HG03571 (cell line): ENCODE data around the gene TOPBP1.
"Not testable (repeated sequence)": the region's sequence is repeated elsewhere in the genome, so short reads cannot be mapped to it uniquely, and the experiment has no call there.

Experiments
- ATAC-seq: cut with Tn5 transposase; IDR thresholded peaks from one replicate; pipeline ENCODE4 v1.9.1; 2021; ENCODE audit not compliant: unreplicated experiment

Gene TOPBP1

GRCh38 chr3:133572158-133573053, 89.3 kb downstream of the TOPBP1 start:
- ATAC-seq: peak; percentile 32

- no peak for ATAC-seq
These were observed 90.8 kb downstream of the TOPBP1 start for GRCh38 chr3:133570937-133571320.

GRCh38 chr3:133570139-133570936, 91.4 kb downstream of the TOPBP1 start:
- no peak for ATAC-seq

GRCh38 chr3:133568294-133569014, 93.3 kb downstream of the TOPBP1 start:
- no peak for ATAC-seq

- no peak for ATAC-seq
These were observed 97.9 kb downstream of the TOPBP1 start for GRCh38 chr3:133563816-133564215.

- no peak for ATAC-seq
These were observed 98.6 kb downstream of the TOPBP1 start for GRCh38 chr3:133563186-133563591.

- ATAC-seq: no peak
These were observed 99.4 kb downstream of the TOPBP1 start for GRCh38 chr3:133562376-133562775.

GRCh38 chr3:133561679-133562078, 100.1 kb downstream of the TOPBP1 start:
- ATAC-seq: no peak

GRCh38 chr3:133551589-133551988, 110.2 kb downstream of the TOPBP1 start:
- not testable (repeated sequence) for ATAC-seq
